Choroid plexus epithelial cell (primary cell): Measurements from ENCODE around the gene LIN52.
A peak's percentile ranks its signal among the peaks of the same experiment; 100 is the strongest.
"Not testable (repeated sequence)": the region's sequence is repeated elsewhere in the genome, so short reads cannot be mapped to it uniquely, and the experiment has no call there.

ENCODE experiments used
- DNase-seq: peaks from one replicate; pipeline ENCODE4 v3.0.0-alpha.2; 2010; ENCODE audit warnings: low read depth
- H3K4me3 ChIP-seq: 2 replicates; pipeline ENCODE4 v1.5.1; 2011; ENCODE audit warnings: low read depth, mild to moderate bottlenecking, control low read depth, low read length, moderate library complexity
- TF ChIP-seq, protein P1 (sequence below): conservative IDR thresholded peaks from 2 replicates; pipeline ENCODE4 v1.5.1; 2011; ENCODE audit warnings: low read depth, mild to moderate bottlenecking, control low read depth, inconsistent platforms, low read length, moderate library complexity

The LIN52 gene

DNA sequence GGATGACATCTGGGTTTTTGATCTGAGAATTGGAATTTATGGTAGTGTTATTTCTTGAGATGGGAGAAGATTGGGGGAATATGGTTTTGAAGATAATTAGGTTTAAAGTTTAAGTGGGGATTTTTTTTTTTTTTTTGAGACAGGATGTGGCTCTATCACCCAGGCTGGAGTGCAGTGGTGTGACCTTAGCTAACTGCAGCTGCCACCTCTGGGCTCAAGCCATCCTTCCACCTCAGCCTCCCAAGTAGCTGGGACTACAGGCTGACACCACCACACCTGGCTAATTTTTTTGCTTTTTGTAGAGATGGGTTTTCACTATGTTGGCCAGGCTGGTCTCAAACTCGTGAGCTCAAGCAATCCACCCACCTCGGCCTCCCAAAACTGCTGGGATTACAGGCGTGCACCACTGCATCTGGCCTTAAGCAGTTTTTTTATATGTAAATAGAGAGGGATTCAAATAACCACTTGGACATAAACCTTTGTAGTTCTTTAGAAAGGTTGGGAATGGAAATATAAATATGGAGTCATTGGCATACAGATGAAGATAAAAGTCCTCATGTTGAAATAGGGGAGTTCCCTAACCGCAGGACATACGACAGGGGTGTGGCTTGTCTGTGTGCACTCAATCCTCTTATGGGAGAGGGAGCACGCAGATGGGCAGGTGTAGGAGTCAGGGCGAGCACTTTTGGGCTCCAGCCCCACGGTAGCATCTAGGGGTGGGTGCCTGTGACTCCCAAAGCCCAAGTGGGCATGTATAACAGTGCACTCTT, 4.7 kb downstream of the LIN52 start:
- TF ChIP-seq, protein P1, sequence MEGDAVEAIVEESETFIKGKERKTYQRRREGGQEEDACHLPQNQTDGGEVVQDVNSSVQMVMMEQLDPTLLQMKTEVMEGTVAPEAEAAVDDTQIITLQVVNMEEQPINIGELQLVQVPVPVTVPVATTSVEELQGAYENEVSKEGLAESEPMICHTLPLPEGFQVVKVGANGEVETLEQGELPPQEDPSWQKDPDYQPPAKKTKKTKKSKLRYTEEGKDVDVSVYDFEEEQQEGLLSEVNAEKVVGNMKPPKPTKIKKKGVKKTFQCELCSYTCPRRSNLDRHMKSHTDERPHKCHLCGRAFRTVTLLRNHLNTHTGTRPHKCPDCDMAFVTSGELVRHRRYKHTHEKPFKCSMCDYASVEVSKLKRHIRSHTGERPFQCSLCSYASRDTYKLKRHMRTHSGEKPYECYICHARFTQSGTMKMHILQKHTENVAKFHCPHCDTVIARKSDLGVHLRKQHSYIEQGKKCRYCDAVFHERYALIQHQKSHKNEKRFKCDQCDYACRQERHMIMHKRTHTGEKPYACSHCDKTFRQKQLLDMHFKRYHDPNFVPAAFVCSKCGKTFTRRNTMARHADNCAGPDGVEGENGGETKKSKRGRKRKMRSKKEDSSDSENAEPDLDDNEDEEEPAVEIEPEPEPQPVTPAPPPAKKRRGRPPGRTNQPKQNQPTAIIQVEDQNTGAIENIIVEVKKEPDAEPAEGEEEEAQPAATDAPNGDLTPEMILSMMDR: no peak
- H3K4me3 ChIP-seq: no peak overlapping the region
- DNase-seq: no peak

DNA sequence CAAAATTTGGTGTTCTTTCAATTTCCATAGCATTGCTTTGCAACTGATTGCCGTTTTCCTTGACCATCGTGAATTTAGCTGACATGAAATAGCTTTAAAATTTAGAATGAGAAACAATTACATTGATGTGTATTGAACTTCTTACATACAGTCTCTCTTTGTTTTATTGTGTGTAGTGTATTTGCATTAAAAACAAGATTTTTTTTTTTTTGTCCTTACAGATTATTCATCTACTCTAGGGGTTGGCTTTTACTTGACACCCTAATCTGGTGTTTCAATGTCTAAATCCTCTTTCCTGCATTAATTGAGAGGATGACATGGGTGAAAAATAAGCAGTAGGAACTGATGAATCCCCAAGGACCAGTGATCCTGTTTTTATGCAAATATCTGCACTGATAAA, 20.6 kb downstream of the LIN52 start:
- DNase-seq: no peak
- TF ChIP-seq, protein P1: no peak
- no peak overlapping the region for H3K4me3 ChIP-seq

DNA sequence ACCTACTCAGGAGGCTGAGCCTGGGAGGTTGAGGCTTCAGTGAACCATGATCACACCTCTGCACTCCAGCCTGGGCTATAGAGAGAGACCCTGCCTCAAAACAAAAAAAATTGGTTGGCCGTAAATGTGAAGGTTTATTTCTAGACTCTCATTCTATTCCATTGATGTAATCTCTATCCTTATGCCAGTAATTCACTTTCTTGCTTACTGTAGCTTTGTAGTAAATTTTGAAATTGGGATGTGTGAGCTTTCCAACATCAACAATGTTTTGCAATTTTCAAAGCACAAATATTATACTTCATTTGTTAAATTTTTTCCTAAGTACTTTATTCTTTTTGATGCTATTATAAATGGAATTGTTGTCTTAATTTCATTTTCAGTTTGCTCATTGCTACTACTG, 24.6 kb downstream of the LIN52 start:
- TF ChIP-seq, protein P1: no peak
- DNase-seq: peak; percentile 1
- H3K4me3 ChIP-seq: no peak overlapping the region

DNA sequence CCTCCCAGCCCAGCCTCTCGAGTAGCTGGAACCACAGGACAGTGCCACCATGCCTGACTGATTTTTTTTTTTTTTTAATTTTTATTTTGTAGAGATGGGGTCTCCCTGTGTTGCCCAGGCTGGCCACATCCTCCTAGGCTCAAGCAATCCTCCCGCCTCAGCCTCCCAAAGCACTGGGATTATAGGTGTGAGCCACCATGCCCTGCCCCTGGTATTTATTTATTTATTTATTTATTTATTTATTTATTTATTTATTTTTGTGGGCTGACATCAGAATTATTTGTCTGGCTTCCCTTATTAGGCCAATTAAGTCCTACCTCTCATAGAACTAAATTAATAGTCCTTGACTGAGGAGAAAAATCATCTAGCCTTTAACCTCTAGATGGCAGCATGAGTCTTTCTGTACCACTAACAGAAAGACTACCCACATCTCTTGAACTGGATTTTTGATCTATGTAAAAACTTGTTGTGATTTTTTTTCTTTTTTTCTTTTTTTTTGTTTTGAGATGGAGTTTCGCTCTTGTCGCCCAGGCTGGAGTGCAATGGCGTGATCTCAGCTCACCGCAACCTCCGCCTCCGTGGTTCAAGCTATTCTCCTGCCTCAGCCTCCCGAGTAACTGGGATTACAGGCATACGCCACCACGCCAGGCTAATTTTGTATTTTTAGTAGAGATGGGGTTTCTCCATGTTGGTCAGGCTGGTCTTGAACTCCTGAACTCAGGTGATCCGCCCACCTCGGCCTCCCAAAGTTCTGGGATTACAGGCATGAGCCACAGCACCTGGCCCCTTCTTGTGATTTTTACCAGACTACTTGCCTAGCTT, 26.9 kb downstream of the LIN52 start:
- TF ChIP-seq, protein P1: peak; percentile 59
- not testable (repeated sequence) for H3K4me3 ChIP-seq
- peak; percentile 84 for DNase-seq

DNA sequence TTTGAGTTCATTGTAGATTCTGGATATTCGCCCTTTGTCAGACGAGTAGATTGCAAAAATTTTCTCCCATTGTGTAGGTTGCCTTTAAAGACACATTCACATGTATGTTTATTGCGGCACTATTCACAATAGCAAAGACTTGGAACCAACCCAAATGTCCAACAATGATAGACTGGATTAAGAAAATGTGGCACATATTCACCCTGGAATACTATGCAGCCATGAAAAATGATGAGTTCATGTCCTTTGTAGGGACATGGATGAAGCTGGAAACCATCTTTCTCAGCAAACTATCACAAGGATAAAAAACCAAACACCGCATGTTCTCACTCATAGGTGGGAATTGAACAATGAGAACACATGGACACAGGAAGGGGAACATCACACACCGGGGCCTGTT, 40.7 kb downstream of the LIN52 start:
- not testable (repeated sequence) for DNase-seq, H3K4me3 ChIP-seq

DNA sequence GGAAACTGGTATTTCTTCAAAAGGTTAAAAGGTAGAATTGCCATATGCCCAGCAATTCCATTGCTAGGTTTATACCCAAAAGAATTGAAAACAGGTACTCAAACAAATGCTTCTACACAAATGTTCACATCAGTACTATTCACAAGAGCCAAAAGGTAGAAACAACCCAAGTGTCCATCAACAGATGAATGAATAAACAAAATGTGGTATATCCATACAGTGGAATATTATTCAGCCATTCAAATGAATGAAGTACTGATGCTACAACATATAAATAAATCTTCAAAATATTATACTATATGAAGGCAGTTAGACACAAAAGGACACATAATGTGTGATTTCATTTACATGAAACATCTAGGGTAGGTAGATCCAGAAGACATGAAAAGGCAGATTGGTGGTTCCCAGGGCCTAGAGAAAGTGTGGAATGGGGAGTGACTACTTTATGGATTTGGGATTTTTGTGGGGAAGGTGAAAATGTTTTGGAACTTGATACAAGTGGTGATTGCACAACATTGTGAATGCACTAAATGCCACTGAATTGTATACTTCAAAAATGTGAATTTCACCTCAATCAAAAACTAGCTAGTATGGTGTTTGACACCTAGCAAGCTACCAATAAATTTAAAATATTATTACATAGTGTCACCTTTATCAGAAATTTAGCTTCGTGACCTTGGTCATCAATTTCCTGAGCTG, 41.7 kb downstream of the LIN52 start:
- TF ChIP-seq, protein P1: no peak
- DNase-seq: no peak

DNA sequence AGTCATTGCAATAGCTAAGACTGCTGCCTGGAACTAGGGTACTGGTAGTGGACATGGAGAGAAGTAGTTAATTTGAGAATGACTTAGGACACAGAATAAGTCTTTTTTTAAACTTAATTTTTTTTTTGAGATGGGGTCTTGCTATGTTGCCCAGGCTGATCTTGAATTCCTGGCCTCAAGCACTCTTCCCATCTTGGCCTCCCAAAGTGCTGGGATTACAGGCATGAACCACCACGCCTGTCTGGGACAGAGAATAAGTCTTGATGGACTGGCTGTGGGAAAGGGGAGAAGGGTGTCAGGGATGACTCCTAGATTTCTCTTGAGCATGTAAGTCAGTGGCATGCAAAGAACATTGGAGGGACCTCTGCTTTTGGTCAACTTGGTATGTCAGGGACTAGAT, 42.9 kb downstream of the LIN52 start:
- no peak for DNase-seq
- no peak overlapping the region for H3K4me3 ChIP-seq
- TF ChIP-seq, protein P1: no peak

More for the DNA sequence above, 41.7 kb downstream of the LIN52 start:
- no peak overlapping the region for H3K4me3 ChIP-seq
